Epidermal melanocyte (primary cell): ENCODE measurements around the gene AFAP1L1.

ENCODE experiments used
- DNase-seq: peaks from one replicate; pipeline ENCODE4 v3.0.0; 2011; ENCODE audit warnings: low spot score; ENCODE audit not compliant: insufficient read length

AFAP1L1 gene

DNA sequence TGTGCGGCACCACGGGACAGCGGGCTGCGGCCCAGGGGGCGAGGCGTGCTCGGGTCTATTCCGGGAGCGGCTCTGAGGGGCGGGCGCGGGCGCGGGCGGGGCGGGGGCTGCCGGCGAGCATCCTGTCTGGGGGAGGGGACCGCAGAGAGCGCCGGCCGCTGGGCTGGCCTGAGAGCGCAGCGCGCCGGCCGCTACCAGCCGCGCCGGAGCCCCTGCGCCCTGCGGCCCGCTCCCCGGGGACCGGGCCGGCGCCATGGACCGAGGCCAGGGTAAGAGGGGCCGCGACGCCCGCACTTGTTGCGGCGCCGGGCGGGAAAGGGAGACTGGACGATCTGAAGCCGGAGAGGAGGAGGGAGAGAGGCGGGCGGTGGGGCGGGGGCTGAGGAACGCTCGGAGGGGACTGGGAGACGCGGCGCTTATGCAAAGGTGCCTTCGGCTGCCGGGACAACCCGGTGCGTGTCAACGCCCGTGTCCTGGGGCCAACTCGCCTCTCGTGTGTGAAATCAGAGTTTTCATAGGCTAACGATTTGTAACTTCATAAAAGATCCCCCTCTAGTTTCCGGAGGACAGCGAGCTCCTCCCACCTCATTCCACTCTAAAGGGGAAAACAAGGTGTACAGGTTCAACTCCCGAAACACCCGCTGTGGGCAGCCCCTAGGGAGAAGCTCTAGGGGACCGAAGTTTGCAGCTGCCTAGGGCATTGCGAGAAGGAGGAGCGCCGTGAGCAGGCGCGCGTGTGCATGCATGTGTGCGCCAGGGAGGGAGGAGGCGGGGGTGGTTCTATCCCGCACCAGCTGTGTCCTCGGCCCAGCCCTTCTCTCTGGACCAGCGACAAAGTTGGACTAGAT is at the start of gene AFAP1L1:
TSS of gene AFAP1L1 (plus strand) at position 144 of the 848 bp plus-strand sequence. CDS start at position 254, 110 bp downstream.
- peak; percentile 64 for DNase-seq

DNA sequence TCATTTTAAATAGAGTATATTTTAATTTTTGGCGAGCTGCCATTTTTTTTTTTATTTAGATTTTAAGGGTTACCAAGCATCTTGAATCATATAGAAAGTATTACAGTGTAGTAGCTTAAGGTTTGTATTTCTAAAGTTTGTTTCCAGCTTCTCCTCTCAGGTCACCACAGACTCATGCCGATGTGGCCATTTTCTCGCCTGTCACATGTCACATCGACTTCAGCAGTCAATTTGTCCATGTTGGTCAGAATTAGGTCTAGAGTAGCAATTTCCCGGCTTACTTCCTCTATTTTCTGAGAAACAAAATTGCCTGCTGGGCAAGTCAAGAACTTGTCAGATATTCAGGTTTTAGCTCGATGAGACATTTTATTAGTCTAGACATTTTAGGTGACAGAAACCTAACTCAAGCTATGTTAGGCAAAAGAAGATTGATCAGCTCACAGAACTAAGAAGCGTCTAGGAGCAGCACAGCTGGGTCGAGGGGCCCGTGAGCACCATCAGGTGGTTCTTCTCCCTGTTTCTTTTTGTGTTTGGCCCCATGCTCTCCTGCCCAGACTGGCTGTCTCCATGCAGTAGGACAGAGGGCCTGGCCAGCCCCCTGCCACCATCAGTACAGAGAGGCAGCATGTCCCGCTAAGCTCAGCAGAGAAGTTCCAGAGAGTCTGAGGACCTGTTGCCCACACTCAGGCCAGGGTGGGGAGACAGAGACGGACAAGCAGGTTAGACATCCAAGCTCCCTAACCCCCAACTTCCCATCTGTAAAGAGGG is 48.4 kb upstream of the AFAP1L1 start:
- DNase-seq = no peak

GRCh38 chr5:149224282-149224681 is 47.4 kb upstream of the AFAP1L1 start:
- DNase-seq = no peak

- DNase-seq = no peak
These were observed 44.4 kb upstream of the AFAP1L1 start for GRCh38 chr5:149227168-149227826.

GRCh38 chr5:149228618-149229297 is 42.9 kb upstream of the AFAP1L1 start:
- DNase-seq = peak; percentile 81

- DNase-seq = no peak
These were observed 42.2 kb upstream of the AFAP1L1 start for GRCh38 chr5:149229298-149229937.

DNA sequence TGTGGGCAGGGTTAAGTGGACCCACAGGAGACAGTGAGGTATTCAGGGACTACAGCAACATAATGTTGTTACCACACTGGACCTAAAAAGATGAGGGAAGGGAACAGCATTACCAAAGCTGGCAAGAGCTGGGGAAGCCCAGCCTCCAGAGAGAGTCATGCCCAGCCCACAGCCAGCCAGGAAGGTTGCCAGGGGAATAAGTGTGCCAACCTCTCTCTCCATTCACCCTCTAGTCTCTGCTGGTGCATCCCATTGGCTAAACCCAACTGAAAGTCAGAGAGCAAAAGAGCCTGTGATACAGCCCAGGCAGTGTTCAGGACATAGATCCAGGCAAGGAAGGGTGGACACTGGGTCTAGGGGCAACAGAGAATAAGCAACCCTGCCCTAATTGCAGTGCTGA is 35.8 kb upstream of the AFAP1L1 start:
- DNase-seq = no peak

GRCh38 chr5:149237662-149238061 is 34.0 kb upstream of the AFAP1L1 start:
- no peak for DNase-seq

DNA sequence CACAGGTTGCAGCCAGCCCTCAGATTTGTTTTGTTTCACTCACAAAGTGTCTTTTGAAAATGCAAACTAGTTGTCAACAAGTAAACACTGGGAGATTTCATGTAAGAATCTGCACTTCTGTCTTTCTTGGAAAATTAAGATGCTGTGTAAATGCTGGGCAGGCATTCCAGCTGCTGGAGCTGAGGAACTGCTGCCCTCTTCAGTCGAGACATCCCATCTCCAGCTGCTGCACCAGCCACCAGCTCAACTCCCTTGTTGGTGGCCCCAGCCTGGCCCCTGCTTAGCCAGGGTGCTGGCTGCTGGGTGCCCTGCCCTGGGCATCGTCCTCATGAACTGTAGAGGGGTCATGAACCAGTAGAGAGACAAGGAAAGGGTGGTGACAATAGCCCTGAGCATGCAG is 33.1 kb upstream of the AFAP1L1 start:
- DNase-seq = no peak

- no peak for DNase-seq
These were observed 31.7 kb upstream of the AFAP1L1 start for GRCh38 chr5:149239917-149240316.

DNA sequence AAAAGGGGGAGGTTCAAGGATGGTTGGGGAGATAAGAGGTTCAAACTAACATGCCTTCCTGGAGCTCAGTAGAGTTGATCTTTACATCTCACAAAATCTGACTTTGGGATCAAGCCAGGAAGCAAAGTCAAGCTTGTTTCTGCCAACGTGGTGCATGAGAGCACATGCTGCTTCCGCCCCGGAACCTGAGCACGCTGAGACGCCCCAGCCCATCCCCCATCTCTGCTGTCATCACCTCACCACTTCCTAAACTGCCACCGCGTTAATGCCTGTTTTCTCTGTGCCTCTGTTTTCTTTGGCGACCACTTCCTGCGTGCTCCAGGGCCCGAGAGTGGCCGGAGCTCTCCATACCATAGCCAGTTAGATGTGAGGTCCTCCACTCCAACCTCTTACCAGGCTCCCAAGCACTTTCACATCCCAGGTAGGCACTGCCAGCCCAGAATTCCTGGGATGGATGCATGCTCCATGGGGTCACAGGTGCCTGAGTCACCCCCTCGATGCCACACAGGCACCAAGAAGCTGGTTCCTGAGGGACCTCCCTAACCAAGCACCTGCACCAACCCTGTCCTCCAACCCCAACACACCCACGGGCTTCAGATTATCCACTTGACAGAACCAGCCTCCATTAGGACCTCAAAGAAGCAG is 31.2 kb upstream of the AFAP1L1 start:
- DNase-seq = no peak

GRCh38 chr5:149242339-149242738 is 29.3 kb upstream of the AFAP1L1 start:
- DNase-seq = no peak

- DNase-seq = no peak
These were observed 24.8 kb upstream of the AFAP1L1 start for GRCh38 chr5:149246906-149247305.

- no peak for DNase-seq
These were observed 23.9 kb upstream of the AFAP1L1 start for GRCh38 chr5:149247726-149248125.

DNA sequence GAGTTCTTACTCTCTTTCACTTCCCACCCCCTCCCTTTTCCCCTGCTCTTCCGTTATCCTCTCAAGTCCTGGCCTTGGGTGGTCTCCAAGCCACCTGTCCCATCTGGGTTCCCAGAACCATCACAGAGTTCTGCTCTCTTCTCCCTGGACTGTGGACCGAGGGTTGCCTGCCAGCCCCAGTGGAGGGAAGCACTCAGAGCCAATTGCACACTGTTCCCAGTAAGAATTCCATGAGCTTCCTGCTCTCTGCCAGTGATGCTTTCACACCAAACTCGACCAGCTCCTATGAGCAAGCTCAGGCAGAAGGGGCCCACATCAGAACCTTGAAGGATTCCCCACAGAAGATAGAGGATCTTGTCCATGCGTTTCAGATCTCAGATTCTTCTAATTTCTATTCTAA is 20.1 kb upstream of the AFAP1L1 start:
- no peak for DNase-seq

GRCh38 chr5:149254506-149254905 is 17.2 kb upstream of the AFAP1L1 start:
- peak; percentile 33 for DNase-seq

- DNase-seq = no peak
These were observed 15.2 kb upstream of the AFAP1L1 start for GRCh38 chr5:149256451-149256850.

- no peak for DNase-seq
These were observed 14.5 kb upstream of the AFAP1L1 start for GRCh38 chr5:149257131-149257530.

DNA sequence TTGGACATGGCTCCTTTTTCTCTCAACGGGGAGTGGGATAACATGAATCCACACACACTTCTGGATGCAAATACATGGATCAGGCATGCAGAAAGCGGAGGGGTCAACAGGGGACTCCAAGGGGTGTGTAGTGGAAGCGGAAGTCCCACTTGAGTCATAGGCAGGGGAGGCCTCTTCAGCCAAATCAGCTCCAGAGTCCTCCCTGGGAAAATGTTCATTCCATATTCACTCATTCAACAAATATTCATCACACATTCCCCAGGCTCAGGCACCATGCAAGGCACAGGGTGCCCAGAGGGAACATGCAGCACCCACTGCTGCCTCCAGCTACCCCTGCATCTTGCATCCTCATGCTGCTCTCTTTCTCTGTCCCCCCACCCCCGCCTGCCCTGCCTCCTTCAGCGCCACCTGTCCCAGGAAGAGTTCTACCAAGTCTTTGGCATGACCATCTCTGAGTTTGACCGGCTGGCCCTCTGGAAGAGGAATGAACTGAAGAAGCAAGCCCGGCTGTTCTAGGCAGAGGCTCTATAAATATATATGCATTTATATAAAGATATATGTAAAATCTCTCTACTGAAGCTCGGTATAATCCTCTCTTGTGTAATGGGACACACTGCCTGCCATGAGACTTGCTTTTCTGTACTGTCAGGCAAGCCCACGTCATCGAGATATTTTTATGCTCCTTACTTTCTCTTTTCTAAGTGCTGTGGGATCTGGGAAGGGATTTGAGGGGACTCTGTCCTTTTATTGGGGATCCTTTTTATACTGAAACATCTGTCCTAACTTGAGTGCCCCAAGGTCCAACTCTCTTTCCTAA is 13.6 kb upstream of the AFAP1L1 start:
- DNase-seq = no peak

DNA sequence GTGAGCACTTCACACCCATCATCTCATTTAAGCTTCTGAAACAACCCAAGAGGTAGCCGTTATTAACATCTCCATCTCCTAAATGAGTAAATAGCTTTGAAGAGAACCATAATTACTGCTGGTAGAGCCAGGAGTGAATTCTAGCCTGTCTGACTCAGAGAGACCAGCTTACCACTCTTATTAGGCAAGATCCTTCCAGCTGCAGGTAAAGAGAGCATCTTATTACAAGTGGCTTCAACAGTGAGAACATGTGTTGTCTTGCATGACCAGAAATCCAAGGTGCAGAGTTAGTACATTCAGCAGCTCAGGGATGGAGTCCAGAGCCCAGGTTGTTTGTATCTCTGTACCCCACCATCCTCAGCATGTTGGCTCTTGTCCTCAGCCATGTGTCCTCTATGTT is 10.9 kb upstream of the AFAP1L1 start:
- no peak for DNase-seq
